ENCODE results near the gene COA1.

DNA sequence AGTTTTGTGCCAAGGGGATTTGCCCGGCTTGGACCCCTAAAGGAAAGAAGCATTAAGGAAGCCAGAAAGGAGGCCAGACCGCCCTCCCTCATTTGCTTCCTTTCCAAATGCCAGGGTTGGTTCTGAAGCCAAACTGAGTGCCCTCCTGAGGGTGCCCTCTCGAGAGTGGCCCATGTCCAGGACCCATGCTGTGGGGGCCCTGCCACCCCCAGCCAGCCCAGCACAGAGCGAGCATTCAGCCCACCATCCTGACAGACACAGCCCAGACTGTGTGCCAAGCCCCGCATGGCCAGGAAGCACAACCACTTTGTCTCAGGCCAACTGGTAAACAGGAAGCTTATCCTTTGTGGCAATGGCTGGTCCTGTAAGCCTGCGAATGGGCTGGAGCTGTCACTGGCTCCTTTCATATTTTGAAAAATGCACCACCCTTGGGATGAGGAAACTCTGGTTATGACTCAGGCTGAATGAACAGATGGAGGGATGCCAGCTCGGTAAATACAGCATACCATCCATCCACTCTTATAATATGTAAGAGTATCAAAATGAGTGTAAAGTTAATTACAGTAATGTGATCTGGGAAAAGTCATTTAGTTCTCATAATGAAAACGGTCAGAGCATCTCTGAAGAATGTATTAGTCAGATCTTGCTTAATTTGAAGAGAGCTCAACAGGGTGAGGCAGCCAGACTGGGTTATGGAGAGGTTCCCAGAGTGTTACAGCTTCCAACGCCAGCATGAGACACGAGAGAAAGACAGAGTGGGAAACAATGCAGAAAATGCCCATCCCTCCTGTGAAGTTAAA lies 81.5 kb downstream of the COA1 start:
- TF ChIP-seq, protein P1, sequence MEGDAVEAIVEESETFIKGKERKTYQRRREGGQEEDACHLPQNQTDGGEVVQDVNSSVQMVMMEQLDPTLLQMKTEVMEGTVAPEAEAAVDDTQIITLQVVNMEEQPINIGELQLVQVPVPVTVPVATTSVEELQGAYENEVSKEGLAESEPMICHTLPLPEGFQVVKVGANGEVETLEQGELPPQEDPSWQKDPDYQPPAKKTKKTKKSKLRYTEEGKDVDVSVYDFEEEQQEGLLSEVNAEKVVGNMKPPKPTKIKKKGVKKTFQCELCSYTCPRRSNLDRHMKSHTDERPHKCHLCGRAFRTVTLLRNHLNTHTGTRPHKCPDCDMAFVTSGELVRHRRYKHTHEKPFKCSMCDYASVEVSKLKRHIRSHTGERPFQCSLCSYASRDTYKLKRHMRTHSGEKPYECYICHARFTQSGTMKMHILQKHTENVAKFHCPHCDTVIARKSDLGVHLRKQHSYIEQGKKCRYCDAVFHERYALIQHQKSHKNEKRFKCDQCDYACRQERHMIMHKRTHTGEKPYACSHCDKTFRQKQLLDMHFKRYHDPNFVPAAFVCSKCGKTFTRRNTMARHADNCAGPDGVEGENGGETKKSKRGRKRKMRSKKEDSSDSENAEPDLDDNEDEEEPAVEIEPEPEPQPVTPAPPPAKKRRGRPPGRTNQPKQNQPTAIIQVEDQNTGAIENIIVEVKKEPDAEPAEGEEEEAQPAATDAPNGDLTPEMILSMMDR (IDR thresholded peaks at IDR 0.05), result no peak
- no peak for TF ChIP-seq EP300 (IDR thresholded peaks at IDR 0.05)

Measured in ovary (tissue), 3 donors.